Measurements from ENCODE around the gene LRRC49.

- TF ChIP-seq, protein P1, sequence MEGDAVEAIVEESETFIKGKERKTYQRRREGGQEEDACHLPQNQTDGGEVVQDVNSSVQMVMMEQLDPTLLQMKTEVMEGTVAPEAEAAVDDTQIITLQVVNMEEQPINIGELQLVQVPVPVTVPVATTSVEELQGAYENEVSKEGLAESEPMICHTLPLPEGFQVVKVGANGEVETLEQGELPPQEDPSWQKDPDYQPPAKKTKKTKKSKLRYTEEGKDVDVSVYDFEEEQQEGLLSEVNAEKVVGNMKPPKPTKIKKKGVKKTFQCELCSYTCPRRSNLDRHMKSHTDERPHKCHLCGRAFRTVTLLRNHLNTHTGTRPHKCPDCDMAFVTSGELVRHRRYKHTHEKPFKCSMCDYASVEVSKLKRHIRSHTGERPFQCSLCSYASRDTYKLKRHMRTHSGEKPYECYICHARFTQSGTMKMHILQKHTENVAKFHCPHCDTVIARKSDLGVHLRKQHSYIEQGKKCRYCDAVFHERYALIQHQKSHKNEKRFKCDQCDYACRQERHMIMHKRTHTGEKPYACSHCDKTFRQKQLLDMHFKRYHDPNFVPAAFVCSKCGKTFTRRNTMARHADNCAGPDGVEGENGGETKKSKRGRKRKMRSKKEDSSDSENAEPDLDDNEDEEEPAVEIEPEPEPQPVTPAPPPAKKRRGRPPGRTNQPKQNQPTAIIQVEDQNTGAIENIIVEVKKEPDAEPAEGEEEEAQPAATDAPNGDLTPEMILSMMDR (optimal IDR thresholded peaks at IDR 0.05 in 1 of 3, IDR thresholded peaks at IDR 0.05 in 1 of 3, conservative IDR thresholded peaks at IDR 0.05 in 1 of 3; ENCODE audit: extremely low read depth in 1 of 3, insufficient read depth in 2 of 3, low read length in 3 of 3), result no peak
- TF ChIP-seq EZH2 (IDR thresholded peaks at IDR 0.05; ENCODE audit: low read length), result no peak
These were observed 199.0 kb downstream of the LRRC49 start for GRCh38 chr15:71091601-71092000.

All from keratinocyte (primary cell).